ENCODE data around the gene NFATC1.

The NFATC1 gene

GRCh38 chr18:79445696-79446561 is 50.2 kb downstream of the NFATC1 start:
- DNase-seq: no peak

- no peak for DNase-seq
These were observed 51.2 kb downstream of the NFATC1 start for GRCh38 chr18:79446931-79447330.

- DNase-seq: no peak
These were observed 52.1 kb downstream of the NFATC1 start for GRCh38 chr18:79447703-79448367.

GRCh38 chr18:79448621-79449020 is 52.9 kb downstream of the NFATC1 start:
- no peak for DNase-seq

GRCh38 chr18:79449551-79450288 is 54.0 kb downstream of the NFATC1 start:
- no peak for DNase-seq

- DNase-seq: no peak
These were observed 54.8 kb downstream of the NFATC1 start for GRCh38 chr18:79450289-79451080.

- DNase-seq: no peak
These were observed 55.8 kb downstream of the NFATC1 start for GRCh38 chr18:79451237-79452125.

GRCh38 chr18:79452190-79452990 is 56.7 kb downstream of the NFATC1 start:
- DNase-seq: no peak

- no peak for DNase-seq
These were observed 57.4 kb downstream of the NFATC1 start for GRCh38 chr18:79452991-79453645.

- no peak for DNase-seq
These were observed 58.3 kb downstream of the NFATC1 start for GRCh38 chr18:79453816-79454735.

GRCh38 chr18:79455261-79455660 is 59.5 kb downstream of the NFATC1 start:
- DNase-seq: no peak

- DNase-seq: no peak
These were observed 60.6 kb downstream of the NFATC1 start for GRCh38 chr18:79456105-79456980.

- DNase-seq: no peak
These were observed 61.5 kb downstream of the NFATC1 start for GRCh38 chr18:79457239-79457638.

GRCh38 chr18:79457652-79458051 is 61.9 kb downstream of the NFATC1 start:
- no peak for DNase-seq

- no peak for DNase-seq
These were observed 62.6 kb downstream of the NFATC1 start for GRCh38 chr18:79458131-79458838.

- DNase-seq: no peak
These were observed 63.4 kb downstream of the NFATC1 start for GRCh38 chr18:79458917-79459803.

Measured in NCI-H2081 (cell line).